Neural cell (in vitro differentiated cells): ENCODE results near the gene IQCM. TPM values are rescaled to one million over a fixed set of nuclear protein-coding genes. Genes with fewer than 3 reads are reported as not detected.

Source experiments
- H2AFZ ChIP-seq: fragments of 200-600, 300-800 bp; sonication (generic), shearing (Covaris generic); 2 replicates; pipeline ENCODE4 v1.6.0; 2014; ENCODE audit warnings: low read depth, mild to moderate bottlenecking, antibody characterized with exemption, low read length, moderate library complexity
- H3F3A ChIP-seq: fragments of 200-600 bp; shearing (Covaris generic); 2 replicates; pipeline ENCODE4 v1.6.1; 2016; ENCODE audit warnings: mild to moderate bottlenecking, moderate library complexity, mixed read lengths, antibody characterized with exemption, low read length; ENCODE audit not compliant: insufficient read depth, poor library complexity, severe bottlenecking
- H3K27ac ChIP-seq: fragments of 200-600, 300-800 bp; sonication (generic), shearing (Covaris generic); 2 replicates; pipeline ENCODE4 v1.5.1; 2014; ENCODE audit warnings: mild to moderate bottlenecking, low read length, moderate library complexity
- H3K27me3 ChIP-seq: fragments of 300-800, 200-600 bp; sonication (generic), shearing (Covaris generic); 2 replicates; pipeline ENCODE4 v1.6.0; 2014; ENCODE audit warnings: mild to moderate bottlenecking, low read depth, low read length, moderate library complexity; ENCODE audit not compliant: insufficient read depth
- H3K36me3 ChIP-seq: fragments of 300-800, 200-600 bp; sonication (generic), shearing (Covaris generic); 2 replicates; pipeline ENCODE4 v1.5.1; 2014; ENCODE audit warnings: mild to moderate bottlenecking, antibody characterized with exemption, low read length, moderate library complexity; ENCODE audit not compliant: insufficient read depth
- H3K4me2 ChIP-seq: fragments of 300-800, 200-600 bp; sonication (generic), shearing (Covaris generic); 2 replicates; pipeline ENCODE4 v1.6.0; 2014; ENCODE audit warnings: mild to moderate bottlenecking, low read length
- H3K4me3 ChIP-seq: fragments of 300-800, 200-600 bp; sonication (generic), shearing (Covaris generic); 2 replicates; pipeline ENCODE4 v1.5.1; 2014; ENCODE audit warnings: mild to moderate bottlenecking, low read length, moderate library complexity
- H3K79me2 ChIP-seq: fragments of 200-600 bp; shearing (Covaris generic); replicated peaks from 2 replicates; pipeline ENCODE4 v1.6.0; 2014; ENCODE audit warnings: mild to moderate bottlenecking, low read length, moderate library complexity; ENCODE audit not compliant: insufficient read depth
- H3K9ac ChIP-seq: fragments of 300-800, 200-600 bp; sonication (generic), shearing (Covaris generic); 2 replicates; pipeline ENCODE4 v1.6.1; 2016; ENCODE audit warnings: mild to moderate bottlenecking, low read length, mixed read lengths
- H3K9me2 ChIP-seq: fragments of 200-600 bp; shearing (Covaris generic); 2 replicates; pipeline ENCODE4 v1.6.1; 2016; ENCODE audit warnings: mild to moderate bottlenecking, low read length, mixed read lengths; ENCODE audit not compliant: insufficient read depth
- H3K9me3 ChIP-seq: fragments of 200-600, 300-800 bp; sonication (generic), shearing (Covaris generic); 2 replicates; pipeline ENCODE4 v1.6.1; 2016; ENCODE audit warnings: mild to moderate bottlenecking, mixed run types, low read length, moderate library complexity, mixed read lengths
- H4K20me1 ChIP-seq: fragments of 200-600 bp; shearing (Covaris generic); 2 replicates; pipeline ENCODE4 v1.6.1; 2016; ENCODE audit warnings: mild to moderate bottlenecking, mixed run types; ENCODE audit not compliant: insufficient read depth
- EP300 ChIP-seq: fragments of 450-650 bp; conservative IDR thresholded peaks from 2 replicates; pipeline ENCODE4 v1.6.1; 2014; ENCODE audit warnings: antibody characterized with exemption, mild to moderate bottlenecking, moderate library complexity; ENCODE audit not compliant: poor library complexity, severe bottlenecking
- EZH2 ChIP-seq: fragments of 200-600, 300-800 bp; shearing (Covaris generic), sonication (generic); IDR thresholded peaks from 2 replicates; pipeline ENCODE4 v1.6.1; 2014; ENCODE audit warnings: antibody characterized with exemption, low read length, borderline replicate concordance, mild to moderate bottlenecking; ENCODE audit not compliant: insufficient read depth, poor library complexity, severe bottlenecking
- MXI1 ChIP-seq: fragments of 450-650 bp; conservative IDR thresholded peaks from 2 replicates; pipeline ENCODE4 v1.6.1; 2014; ENCODE audit warnings: antibody characterized with exemption, mild to moderate bottlenecking; ENCODE audit not compliant: poor library complexity, severe bottlenecking
- POLR2AphosphoS5 ChIP-seq: IDR thresholded peaks from 2 replicates; pipeline ENCODE4 v1.6.1; 2012
- RAD21 ChIP-seq: fragments of 450-650 bp; conservative IDR thresholded peaks from 2 replicates; pipeline ENCODE4 v1.6.1; 2014; ENCODE audit warnings: antibody characterized with exemption, mild to moderate bottlenecking, moderate library complexity
- SMC3 ChIP-seq: fragments of 450-650 bp; conservative IDR thresholded peaks from 2 replicates; pipeline ENCODE4 v1.6.1; 2014; ENCODE audit warnings: antibody characterized with exemption, mild to moderate bottlenecking, moderate library complexity; ENCODE audit not compliant: poor library complexity
- TAF1 ChIP-seq: IDR thresholded peaks from 2 replicates; pipeline ENCODE4 v1.6.1; 2012; ENCODE audit warnings: low read depth
- polyA plus RNA-seq: library from polyadenylated mRNA; depleted of rRNA; stranded (reverse); fragments of >200 nt; gene quantifications from 2 replicates; pipeline ENCODE4 v1.2.3, GENCODE V29; 2014
- TF ChIP-seq, protein P1 (sequence below): fragments of 450-650 bp; IDR thresholded peaks from 2 replicates; pipeline ENCODE4 v1.5.1; 2014; ENCODE audit warnings: antibody characterized with exemption, mild to moderate bottlenecking, moderate library complexity; ENCODE audit not compliant: poor library complexity, severe bottlenecking
- TF ChIP-seq, protein P2 (sequence below): IDR thresholded peaks from 2 replicates; pipeline ENCODE4 v1.6.1; 2012; ENCODE audit warnings: borderline replicate concordance

Gene IQCM
- polyA plus RNA-seq, 1 donor from 2014 or later, result not detected

DNA sequence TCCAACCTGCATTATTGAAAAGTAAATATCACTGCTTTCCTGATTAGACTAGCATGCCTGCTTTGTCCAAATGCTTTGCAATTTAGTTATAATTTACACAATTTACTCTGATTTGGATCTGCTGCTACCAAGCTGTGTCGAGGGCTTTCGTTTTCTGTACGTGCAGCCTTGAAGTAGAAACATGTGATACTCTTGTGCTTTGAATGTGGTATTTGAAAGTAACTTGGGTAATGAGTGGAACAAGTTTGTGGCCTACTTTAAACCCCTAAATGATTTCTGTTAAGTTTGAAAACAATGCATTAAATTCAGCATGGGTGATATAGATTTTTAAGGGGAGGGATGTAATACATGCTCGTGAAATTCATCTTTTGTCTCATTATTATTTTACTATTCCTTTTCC, 240.7 kb downstream of the IQCM start:
- Histone ChIP-seq H3K9me2 (no peaks in the 10 kb centered on the region), H3K4me2 (no peak overlapping the region), H3K4me3 (no peak overlapping the region), H3K9me3 (no peaks in the 10 kb centered on the region), H3K27me3 (no peaks in the 10 kb centered on the region), H3K36me3 (no peaks in the 10 kb centered on the region), H3K79me2 (no peaks in the 10 kb centered on the region), H2AFZ (no peak overlapping the region), H3K27ac (no peak overlapping the region), H4K20me1 (no peaks in the 10 kb centered on the region), H3K9ac (no peak overlapping the region), H3F3A (no peaks in the 10 kb centered on the region)
- TF ChIP-seq, protein P1, sequence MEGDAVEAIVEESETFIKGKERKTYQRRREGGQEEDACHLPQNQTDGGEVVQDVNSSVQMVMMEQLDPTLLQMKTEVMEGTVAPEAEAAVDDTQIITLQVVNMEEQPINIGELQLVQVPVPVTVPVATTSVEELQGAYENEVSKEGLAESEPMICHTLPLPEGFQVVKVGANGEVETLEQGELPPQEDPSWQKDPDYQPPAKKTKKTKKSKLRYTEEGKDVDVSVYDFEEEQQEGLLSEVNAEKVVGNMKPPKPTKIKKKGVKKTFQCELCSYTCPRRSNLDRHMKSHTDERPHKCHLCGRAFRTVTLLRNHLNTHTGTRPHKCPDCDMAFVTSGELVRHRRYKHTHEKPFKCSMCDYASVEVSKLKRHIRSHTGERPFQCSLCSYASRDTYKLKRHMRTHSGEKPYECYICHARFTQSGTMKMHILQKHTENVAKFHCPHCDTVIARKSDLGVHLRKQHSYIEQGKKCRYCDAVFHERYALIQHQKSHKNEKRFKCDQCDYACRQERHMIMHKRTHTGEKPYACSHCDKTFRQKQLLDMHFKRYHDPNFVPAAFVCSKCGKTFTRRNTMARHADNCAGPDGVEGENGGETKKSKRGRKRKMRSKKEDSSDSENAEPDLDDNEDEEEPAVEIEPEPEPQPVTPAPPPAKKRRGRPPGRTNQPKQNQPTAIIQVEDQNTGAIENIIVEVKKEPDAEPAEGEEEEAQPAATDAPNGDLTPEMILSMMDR, result no peak
- no peak for TF ChIP-seq MXI1
- no peak for TF ChIP-seq SMC3
- TF ChIP-seq RAD21, result no peak
- no peak for TF ChIP-seq TAF1
- TF ChIP-seq EZH2, result no peak
- TF ChIP-seq, protein P2, sequence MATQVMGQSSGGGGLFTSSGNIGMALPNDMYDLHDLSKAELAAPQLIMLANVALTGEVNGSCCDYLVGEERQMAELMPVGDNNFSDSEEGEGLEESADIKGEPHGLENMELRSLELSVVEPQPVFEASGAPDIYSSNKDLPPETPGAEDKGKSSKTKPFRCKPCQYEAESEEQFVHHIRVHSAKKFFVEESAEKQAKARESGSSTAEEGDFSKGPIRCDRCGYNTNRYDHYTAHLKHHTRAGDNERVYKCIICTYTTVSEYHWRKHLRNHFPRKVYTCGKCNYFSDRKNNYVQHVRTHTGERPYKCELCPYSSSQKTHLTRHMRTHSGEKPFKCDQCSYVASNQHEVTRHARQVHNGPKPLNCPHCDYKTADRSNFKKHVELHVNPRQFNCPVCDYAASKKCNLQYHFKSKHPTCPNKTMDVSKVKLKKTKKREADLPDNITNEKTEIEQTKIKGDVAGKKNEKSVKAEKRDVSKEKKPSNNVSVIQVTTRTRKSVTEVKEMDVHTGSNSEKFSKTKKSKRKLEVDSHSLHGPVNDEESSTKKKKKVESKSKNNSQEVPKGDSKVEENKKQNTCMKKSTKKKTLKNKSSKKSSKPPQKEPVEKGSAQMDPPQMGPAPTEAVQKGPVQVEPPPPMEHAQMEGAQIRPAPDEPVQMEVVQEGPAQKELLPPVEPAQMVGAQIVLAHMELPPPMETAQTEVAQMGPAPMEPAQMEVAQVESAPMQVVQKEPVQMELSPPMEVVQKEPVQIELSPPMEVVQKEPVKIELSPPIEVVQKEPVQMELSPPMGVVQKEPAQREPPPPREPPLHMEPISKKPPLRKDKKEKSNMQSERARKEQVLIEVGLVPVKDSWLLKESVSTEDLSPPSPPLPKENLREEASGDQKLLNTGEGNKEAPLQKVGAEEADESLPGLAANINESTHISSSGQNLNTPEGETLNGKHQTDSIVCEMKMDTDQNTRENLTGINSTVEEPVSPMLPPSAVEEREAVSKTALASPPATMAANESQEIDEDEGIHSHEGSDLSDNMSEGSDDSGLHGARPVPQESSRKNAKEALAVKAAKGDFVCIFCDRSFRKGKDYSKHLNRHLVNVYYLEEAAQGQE, result no peak
- TF ChIP-seq POLR2AphosphoS5, result no peak
- TF ChIP-seq EP300, result no peak

DNA sequence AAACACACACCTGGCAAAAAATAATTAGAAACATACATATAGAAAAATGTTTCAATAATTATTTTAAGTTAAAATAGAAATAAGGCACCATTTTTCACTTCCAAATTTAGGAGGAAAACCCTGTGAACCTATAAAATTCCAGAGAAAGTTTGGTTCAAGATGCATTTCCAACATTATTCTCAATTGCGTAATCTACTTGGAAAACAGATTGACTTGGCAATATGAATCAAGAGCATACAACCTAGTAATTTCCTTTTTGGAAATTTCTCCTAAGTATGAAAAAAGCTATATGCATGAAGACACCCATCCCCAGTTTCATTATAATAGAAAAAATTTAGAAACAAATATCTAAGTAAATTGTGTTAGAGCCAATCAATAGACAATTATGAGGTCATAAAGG, 242.9 kb downstream of the IQCM start:
- H4K20me1 ChIP-seq, result no peaks in the 10 kb centered on the region
- no peak for TF ChIP-seq EP300

DNA sequence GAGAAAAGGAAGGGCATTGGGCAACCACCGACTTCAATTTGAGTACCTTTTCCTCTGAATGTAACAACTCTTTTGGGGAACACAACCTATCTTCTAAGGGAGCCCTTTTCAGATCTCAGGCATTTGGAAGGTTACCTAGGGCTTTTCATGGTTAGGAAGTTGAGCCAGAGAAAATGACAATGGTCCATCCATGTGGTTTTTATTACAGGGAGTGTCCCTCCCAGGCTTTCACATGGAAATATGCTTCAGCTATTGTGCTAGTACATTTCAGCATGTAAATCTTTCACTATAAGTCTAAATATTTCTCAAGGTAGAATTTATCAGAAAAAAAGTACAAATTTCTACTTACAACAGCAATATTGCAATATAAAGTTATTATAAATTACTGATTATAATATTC, 259.8 kb downstream of the IQCM start:
- no peaks in the 10 kb centered on the region for H3K36me3 ChIP-seq
- no peak overlapping the region for H3K9ac ChIP-seq
- no peaks in the 10 kb centered on the region for H3K27me3 ChIP-seq
- no peaks in the 10 kb centered on the region for H3K9me2 ChIP-seq
- no peaks in the 10 kb centered on the region for H3K79me2 ChIP-seq
- H3K4me2 ChIP-seq, result no peak overlapping the region
- no peaks in the 10 kb centered on the region for H3K9me3 ChIP-seq
- H3K4me3 ChIP-seq, result no peak overlapping the region
- H3F3A ChIP-seq, result no peaks in the 10 kb centered on the region
- no peak overlapping the region for H3K27ac ChIP-seq
- TF ChIP-seq EP300 (no peak), TAF1 (no peak), MXI1 (no peak), SMC3 (no peak), POLR2AphosphoS5 (no peak), EZH2 (no peak), RAD21 (no peak)
- TF ChIP-seq, protein P1, result no peak
- TF ChIP-seq, protein P2, result no peak
- no peak overlapping the region for H2AFZ ChIP-seq
- H4K20me1 ChIP-seq, result no peaks in the 10 kb centered on the region

More for the DNA sequence above, 242.9 kb downstream of the IQCM start:
- Histone ChIP-seq H3K9me3 (no peaks in the 10 kb centered on the region), H3K36me3 (no peaks in the 10 kb centered on the region), H3K4me3 (no peak overlapping the region), H3K4me2 (no peak overlapping the region), H2AFZ (no peak overlapping the region), H3K79me2 (no peaks in the 10 kb centered on the region), H3F3A (no peaks in the 10 kb centered on the region), H3K27me3 (no peaks in the 10 kb centered on the region), H3K9ac (no peak overlapping the region), H3K27ac (no peak overlapping the region), H3K9me2 (no peaks in the 10 kb centered on the region)
